Measurements from ENCODE around the gene SLC35A2. TPM values are rescaled to one million over a fixed set of nuclear protein-coding genes. Genes with fewer than 3 reads are reported as not detected.
"Not testable (repeated sequence)": the region's sequence is repeated elsewhere in the genome, so short reads cannot be mapped to it uniquely, and the experiment has no call there.

Gene SLC35A2
- total RNA-seq, 6 donors from 2014 or later, result 5.2 to 32.0 (median 23.3) TPM

- Histone ChIP-seq H3K9me3 (peaks cover 0 to 3% (median 0%) of the 10 kb centered on the region in 4 donors), H3K4me3 (no peak overlapping the region), H3K4me1 (peaks cover 10 to 17% (median 12%) of the 10 kb centered on the region in 4 donors), H3K27ac (no peak overlapping the region), H3K27me3 (no peaks in the 10 kb centered on the region), H3K36me3 (peaks cover 0 to 14% (median 3%) of the 10 kb centered on the region in 4 donors)
- 87 to 100% methylated on average over 3 to 16 of the region's 16 CpGs for WGBS, 2 donors
- ATAC-seq (ENCODE audit: low FRiP score in 2 of 2) (no peak), DNase-seq (no peak)
- no peak for TF ChIP-seq POLR2A (IDR thresholded peaks at IDR 0.05)
- TF ChIP-seq EP300 (IDR thresholded peaks at IDR 0.05), result no peak
- TF ChIP-seq POLR2AphosphoS5 (IDR thresholded peaks at IDR 0.05), result no peak
These were observed 17.7 kb downstream of the SLC35A2 start for GRCh38 chrX:48893556-48894348.

- DNase-seq (no peak), ATAC-seq (ENCODE audit: low FRiP score in 2 of 2) (no peak)
- 76 to 81% methylated on average over 3 to 4 of the region's 4 CpGs for WGBS, 2 donors
- no peak overlapping the region for H3K27ac ChIP-seq
- H3K4me1 ChIP-seq, result peaks cover 10 to 17% (median 12%) of the 10 kb centered on the region in 4 donors
- no peak overlapping the region for H3K4me3 ChIP-seq
- H3K36me3 ChIP-seq, result peaks cover 0 to 14% (median 3%) of the 10 kb centered on the region in 4 donors
- TF ChIP-seq POLR2A (IDR thresholded peaks at IDR 0.05), result no peak
- H3K27me3 ChIP-seq, result no peaks in the 10 kb centered on the region
- no peaks in the 10 kb centered on the region for H3K9me3 ChIP-seq
These were observed 18.6 kb downstream of the SLC35A2 start for GRCh38 chrX:48892896-48893295.

DNA sequence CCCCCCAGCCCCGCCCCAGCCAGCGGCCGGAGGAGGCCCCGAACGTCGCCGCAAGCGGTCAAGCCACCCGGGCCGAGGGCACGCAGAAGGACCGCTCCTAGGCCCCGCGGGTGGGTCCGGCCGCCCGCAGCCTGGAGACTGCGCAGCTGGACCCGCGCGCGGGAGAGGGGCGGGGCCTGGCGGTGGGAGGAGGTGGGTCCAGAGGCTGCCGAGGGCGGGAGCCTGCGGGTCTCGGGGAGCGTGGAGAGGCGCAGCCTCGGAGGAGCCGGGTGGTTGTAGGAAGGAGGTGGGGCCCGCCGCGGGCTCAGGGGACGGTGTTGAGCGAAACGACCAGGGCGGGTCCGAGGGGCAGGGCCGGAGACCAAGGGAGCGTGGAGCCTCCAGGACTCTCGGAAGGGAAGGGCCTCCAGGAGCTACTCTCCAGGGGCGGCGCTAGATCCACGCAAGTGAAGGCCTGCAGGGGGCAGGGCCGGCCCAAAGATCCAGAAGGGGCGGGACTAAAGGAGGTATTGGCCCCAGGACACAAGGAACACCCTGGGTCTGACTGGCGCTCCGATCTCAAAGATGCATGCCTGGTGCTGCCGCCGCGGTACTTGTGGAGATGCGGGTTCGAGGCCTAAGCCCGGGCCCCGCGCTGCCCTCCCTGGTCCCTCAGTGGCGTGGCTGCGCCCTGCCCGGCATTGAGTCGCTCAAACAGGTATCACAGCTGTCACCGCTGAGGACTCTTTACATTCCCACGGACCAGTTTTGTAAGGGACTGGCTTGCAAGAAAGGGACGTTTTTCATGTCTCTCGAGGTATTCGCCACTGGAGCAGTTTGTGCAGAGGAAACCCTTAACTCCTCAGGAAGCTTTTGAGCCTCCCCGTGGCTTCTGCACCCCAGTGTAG is 19.8 kb downstream of the SLC35A2 start:
- WGBS, 2 donors, result 40% methylated on average over 56 of the region's 68 CpGs; no CpG with 5 or more reads in 1 of the 2 donors
- peaks cover 0 to 14% (median 3%) of the 10 kb centered on the region in 4 donors for H3K36me3 ChIP-seq
- peak overlapping the region; percentile 32 to 85 (median 68) for H3K4me3 ChIP-seq
- DNase-seq (peak; percentile 89 to 95), ATAC-seq (ENCODE audit: low FRiP score in 2 of 2) (peak; percentile 94 to 97)
- peak; percentile 23 to 76 (median 60) for TF ChIP-seq CTCF (IDR thresholded peaks at IDR 0.05)
- TF ChIP-seq POLR2AphosphoS5 (IDR thresholded peaks at IDR 0.05), result no peak
- TF ChIP-seq POLR2A (IDR thresholded peaks at IDR 0.05), result peak in 1 of 4 donors; percentile 60
- H3K9me3 ChIP-seq, result no peaks in the 10 kb centered on the region
- peak overlapping the region; percentile 30 to 84 (median 73) for H3K27ac ChIP-seq
- peaks cover 8 to 15% (median 11%) of the 10 kb centered on the region in 4 donors for H3K4me1 ChIP-seq
- no peaks in the 10 kb centered on the region for H3K27me3 ChIP-seq

DNA sequence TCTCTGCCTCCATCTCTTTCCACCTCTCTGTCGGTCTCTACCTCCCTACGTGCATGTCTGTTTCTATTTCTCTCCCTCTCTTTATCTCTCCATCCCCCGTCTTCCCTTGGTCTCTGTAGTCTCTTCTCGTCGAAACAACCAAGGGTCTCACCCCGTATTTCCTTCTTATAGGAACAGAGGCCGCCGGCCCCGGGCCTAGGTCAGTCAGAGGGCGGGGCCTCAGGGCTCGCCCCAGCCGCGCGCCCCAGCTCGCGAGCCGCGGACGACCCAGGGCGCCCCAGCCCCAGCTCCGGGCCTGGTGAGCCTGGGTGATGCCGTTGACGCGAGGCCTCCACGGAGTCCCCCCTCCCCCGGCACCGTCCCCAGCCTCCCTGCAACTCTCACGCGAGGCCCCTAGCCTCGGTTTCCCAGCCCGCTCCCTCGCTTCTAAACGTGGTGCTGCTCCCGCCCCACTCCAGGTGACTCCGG is 20.5 kb downstream of the SLC35A2 start:
- 1 to 48% methylated on average over 9 to 27 of the region's 35 CpGs for WGBS, 2 donors
- Histone ChIP-seq H3K4me3 (peak overlapping the region; percentile 32 to 85 (median 68)), H3K27me3 (no peaks in the 10 kb centered on the region), H3K9me3 (no peaks in the 10 kb centered on the region), H3K36me3 (peaks cover 0 to 14% (median 3%) of the 10 kb centered on the region in 4 donors), H3K27ac (peak overlapping the region; percentile 30 to 84 (median 73)), H3K4me1 (peaks cover 4 to 9% (median 6%) of the 10 kb centered on the region in 4 donors)
- ATAC-seq (ENCODE audit: low FRiP score in 2 of 2) (peak in 1 of 2 donors; percentile 77), DNase-seq (peak; percentile 41 to 86)
- TF ChIP-seq EP300 (IDR thresholded peaks at IDR 0.05) (no peak), CTCF (IDR thresholded peaks at IDR 0.05) (no peak), POLR2AphosphoS5 (IDR thresholded peaks at IDR 0.05) (no peak), POLR2A (IDR thresholded peaks at IDR 0.05) (no peak)

DNA sequence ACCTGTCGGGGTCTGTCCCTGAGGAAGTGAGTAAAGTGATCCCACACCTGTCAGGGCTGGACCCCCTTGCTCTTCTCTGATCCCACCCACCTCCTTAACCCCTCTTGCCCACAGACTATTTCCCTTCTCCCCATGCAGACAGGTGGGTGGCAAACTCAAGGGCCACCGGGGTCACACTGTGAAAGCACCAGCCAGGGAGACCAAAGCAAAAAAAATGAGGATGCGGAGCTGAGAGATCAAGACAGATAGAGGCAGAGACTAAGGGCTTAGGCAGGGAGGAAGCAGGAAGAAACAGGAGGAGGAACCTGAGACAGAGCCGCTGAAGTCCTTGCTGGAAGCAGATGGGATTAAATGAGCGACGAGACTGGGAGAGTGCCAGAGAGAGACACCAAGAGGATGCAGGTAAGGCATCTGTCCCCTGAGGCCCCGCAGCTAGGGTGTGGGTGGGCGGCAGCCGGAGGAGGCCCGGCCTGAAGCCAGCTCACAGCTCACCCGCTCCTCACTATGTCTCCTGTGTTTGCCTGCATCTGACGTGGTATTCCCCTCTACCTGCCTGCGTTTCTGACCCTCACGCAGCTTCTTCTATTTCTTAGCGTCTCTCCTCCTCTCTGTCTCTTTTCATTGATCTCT is 21.0 kb downstream of the SLC35A2 start:
- no peaks in the 10 kb centered on the region for H3K9me3 ChIP-seq
- no peaks in the 10 kb centered on the region for H3K27me3 ChIP-seq
- H3K36me3 ChIP-seq, result peaks cover 0 to 14% (median 3%) of the 10 kb centered on the region in 4 donors
- peaks cover 4 to 9% (median 6%) of the 10 kb centered on the region in 4 donors for H3K4me1 ChIP-seq
- peak overlapping the region in 1 of 4 donors; percentile 84 for H3K27ac ChIP-seq
- H3K4me3 ChIP-seq, result peak overlapping the region in 3 of 4 donors; percentile 65 to 85 (median 70)
- DNase-seq, result no peak
- no peak for ATAC-seq (ENCODE audit: low FRiP score in 2 of 2)
- WGBS, 2 donors, result 34 to 42% methylated on average over 11 to 15 of the region's 15 CpGs
- TF ChIP-seq POLR2AphosphoS5 (IDR thresholded peaks at IDR 0.05), result no peak
- TF ChIP-seq EP300 (IDR thresholded peaks at IDR 0.05), result no peak
- no peak for TF ChIP-seq POLR2A (IDR thresholded peaks at IDR 0.05)
- TF ChIP-seq CTCF (IDR thresholded peaks at IDR 0.05), result no peak

GRCh38 chrX:48886586-48886985 is 24.9 kb downstream of the SLC35A2 start:
- H3K4me1 ChIP-seq; ATAC-seq (ENCODE audit: low FRiP score in 2 of 2); H3K36me3 ChIP-seq; H3K4me3 ChIP-seq; H3K27me3 ChIP-seq; H3K27ac ChIP-seq; DNase-seq; H3K9me3 ChIP-seq: not testable (repeated sequence)
- WGBS, 2 donors, result 84% methylated on average over 5 of the region's 5 CpGs; no CpG with 5 or more reads in 1 of the 2 donors
